Measurements from ENCODE around the gene SLC9A4. TPM values are rescaled to one million over a fixed set of nuclear protein-coding genes. Genes with fewer than 3 reads are reported as not detected.

SLC9A4 gene
- polyA plus RNA-seq, 1 donor: not detected

DNA sequence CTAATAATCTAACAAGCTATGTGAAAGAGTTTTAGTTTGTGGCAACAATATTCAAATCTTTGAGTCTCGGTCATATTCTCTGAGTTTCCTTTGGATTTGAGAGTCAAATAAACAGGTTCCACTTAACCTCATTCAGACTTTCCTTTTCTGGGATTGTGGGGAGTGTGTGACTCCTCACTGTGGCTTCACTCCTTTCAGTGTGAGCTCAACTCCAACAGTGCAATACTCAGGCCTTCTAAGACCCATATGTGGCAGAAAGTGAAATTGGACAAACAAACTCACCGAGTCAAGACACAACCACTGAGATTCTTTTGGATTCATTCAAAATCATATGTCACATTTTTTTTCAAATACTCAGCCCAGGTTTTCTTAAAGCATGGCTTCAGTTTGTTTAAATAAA, 25.4 kb downstream of the SLC9A4 start:
- no peak for DNase-seq (ENCODE audit: low read depth)

DNA sequence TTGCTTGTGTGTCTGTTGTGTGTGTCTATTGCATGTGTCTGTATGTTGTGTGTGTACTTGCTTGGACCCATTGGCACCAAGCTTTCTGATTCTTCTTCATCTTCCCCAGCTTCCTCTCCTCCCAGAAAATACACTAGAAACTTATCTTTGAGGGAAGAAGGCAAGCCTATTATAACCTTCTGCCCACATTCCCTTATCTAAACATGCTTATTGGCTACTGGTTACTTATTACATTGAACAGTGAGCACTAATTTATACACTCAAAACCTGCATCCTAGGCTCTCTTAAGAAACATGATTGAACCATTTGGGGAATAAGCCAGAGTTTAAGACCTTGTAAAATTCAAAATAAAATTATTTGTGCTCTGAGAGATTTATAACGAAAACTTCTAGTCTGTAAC, 26.5 kb downstream of the SLC9A4 start:
- no peak for DNase-seq (ENCODE audit: low read depth)

DNA sequence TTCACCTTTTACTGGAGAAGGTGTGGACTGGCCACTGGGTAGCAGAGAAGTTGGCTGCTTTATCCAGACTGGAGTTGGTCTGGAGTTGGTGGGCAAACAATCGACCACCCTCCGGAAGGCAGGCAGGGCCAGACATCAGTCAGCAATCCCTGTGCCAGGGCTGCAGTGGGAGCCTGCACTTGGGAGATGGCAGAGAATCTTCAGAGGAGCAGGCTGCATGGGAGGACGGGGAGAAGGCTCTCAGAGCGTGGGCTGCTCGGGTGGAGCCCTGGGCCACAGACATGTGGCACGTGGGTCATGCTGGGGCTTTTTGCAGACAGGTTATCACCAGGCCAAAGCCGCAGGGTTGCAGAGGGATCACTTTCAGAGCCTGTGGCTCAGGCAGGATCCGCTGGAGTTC, 29.6 kb downstream of the SLC9A4 start:
- DNase-seq (ENCODE audit: low read depth): no peak

DNA sequence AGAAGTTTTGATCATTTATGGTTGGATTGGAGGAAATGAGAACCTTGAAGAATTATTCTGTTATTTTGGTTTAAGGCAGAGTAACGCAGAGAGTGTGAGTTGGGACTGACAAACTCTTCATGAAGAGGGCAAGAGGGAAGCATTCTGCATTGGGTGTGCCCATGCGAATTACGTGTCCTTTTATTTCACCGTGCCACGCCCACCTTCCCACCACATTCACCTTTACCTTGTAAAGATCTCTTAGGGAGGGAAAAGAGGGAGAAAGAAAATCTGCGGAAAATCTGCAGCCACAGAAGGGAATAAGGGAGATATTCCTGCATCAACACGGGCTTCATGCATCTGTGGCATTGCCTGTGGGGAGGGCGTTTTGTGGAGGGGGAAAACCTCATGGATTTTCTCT, 31.8 kb downstream of the SLC9A4 start:
- DNase-seq (ENCODE audit: low read depth): no peak

DNA sequence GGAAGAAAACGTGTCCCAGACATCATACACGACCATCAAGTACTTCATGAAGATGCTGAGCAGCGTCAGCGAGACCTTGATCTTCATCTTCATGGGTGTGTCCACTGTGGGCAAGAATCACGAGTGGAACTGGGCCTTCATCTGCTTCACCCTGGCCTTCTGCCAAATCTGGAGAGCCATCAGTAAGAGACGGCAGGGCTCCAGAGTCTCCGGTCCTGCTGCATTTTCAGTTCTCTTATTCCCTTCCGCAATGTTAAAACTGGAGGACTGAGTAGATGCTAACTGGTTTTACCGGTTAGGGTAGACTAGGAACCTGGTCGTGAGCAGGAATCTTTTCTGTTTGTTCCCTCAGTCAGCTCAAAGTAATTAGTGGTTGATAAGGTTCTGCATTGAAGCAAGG, 32.3 kb downstream of the SLC9A4 start:
- no peak for DNase-seq (ENCODE audit: low read depth)

DNA sequence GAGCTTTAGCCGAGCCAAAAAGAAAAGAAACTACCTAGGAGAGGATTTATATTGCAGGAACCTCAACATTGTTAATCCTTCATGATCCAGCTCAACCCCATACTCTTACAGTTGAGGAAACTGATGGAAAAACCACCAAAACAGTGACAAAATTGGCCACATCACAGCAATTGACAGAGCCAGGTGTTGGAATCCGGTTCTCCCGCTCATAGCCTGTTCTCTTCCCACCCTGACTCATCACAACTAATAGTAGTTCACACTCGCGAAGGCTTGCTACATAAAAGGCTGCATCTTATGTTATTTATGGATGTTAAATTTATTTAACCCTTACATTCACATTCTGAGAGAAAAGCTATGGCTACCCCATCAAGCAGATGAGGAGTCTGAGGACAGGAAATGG, 33.7 kb downstream of the SLC9A4 start:
- no peak for DNase-seq (ENCODE audit: low read depth)

DNA sequence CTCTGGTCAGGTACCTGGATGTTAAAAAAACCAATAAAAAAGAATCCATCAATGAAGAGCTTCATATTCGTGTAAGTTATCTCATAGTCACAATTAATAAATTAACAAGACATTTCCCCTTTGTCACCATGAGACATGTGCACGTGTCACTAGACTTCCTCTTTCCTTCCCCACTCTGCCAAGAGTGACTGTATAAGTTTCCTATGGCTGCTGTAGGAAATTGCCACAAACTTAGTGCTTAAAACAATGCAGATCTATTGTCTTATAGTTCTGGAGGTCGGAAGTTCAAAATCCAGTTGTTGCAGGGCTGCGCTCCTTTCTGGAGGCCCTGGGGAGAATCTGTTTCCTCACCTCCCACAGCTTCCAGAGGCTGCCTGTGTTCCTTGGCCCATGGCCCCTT, 35.8 kb downstream of the SLC9A4 start:
- no peak for DNase-seq (ENCODE audit: low read depth)

DNA sequence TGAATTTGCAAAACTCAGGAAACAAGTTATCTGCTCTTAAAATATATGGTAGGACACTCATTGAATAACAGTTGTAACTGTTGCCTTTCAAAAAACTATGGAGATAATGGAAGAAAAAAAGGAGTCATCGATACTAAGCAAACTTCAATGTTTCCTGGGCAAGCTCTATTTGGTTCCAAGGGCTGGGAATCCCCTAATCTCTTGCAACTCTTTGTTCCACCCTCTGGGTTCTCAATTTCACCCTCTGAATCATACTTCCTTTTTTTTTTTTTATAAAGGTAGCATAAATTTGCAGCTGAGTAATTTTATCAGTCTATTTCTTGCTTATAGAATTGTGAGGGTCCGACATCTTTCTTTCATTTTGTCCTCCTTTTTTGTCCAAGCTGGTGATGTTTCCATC, 36.7 kb downstream of the SLC9A4 start:
- DNase-seq (ENCODE audit: low read depth): no peak

DNA sequence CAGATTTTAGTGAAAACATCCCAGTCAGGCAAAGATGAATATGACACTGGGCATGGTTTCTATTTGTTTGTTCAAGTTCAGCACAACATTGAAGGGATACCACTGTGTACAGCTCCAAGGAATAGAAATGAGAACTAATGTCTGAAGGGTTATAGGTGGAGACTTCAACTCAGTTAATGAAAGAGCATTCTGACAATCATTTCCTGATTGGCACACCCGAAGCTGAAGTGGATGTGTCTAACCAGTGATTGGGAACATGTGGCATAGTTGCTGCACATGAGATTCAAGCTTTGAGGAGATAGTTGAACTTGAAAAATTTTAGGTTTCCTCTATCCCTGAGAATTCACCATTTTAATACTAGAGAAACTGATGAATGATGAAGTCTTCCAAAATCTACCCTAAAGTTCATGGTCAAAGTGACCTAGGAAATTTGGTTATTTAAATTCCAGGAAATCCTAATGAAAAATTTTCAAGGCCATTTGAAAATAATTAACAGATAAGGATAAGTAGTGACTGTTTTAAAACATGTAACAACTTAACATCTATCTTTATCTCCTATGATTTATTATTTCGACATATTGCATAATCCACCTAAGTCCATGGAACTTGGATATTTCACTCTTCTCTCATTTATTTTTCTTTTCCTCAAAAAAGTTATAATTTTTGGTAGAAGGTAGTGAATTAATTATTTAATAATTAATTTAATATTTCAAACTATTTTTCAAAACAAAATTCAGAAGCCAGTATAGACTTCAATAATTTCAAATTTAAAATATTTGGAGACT, 38.0 kb downstream of the SLC9A4 start:
- DNase-seq (ENCODE audit: low read depth): no peak

DNA sequence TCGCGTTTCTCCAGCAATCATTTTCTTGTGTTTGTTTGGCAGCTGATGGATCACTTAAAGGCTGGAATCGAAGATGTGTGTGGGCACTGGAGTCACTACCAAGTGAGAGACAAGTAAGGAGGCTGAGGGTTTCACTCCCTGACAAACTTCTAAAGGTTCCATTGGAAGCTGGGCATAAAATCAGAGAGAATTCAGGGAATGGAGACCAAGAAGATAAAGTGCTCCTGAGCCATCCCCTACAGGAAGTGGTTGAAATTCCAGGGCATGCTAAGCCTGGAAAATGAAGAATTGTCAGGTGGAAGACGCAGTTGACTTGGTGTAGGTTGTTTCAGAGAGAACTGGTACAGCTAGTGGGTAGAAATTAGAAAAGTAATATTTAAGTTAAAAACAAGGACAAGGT, 39.1 kb downstream of the SLC9A4 start:
- no peak for DNase-seq (ENCODE audit: low read depth)

DNA sequence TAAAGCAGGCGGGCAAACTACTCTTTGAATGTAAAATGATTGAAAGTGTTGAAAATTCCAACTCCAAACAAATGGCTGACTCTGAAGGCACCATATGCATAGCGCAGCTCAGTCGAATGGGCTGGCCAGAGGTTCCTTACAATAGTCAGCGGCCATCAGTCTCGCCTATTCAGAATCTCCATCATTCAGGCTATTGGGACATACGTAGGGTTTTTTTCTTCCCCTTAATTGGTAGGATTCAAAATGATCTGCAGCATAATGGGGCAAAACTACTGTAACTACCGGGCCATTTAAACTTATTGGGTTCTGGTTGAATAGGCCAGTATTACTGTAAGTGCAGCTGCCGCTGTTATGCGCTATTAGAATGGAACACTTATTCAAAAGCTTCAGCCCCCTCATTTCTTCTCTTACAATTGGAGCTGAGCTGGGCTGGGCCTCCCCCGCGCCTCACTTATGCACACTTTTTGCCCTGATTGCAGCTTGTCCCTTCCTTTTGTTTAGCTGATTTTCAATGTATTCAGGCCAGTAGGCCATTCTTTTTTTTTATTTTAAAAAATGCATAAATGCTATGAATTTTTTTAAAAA, 40.4 kb downstream of the SLC9A4 start:
- DNase-seq (ENCODE audit: low read depth): no peak

DNA sequence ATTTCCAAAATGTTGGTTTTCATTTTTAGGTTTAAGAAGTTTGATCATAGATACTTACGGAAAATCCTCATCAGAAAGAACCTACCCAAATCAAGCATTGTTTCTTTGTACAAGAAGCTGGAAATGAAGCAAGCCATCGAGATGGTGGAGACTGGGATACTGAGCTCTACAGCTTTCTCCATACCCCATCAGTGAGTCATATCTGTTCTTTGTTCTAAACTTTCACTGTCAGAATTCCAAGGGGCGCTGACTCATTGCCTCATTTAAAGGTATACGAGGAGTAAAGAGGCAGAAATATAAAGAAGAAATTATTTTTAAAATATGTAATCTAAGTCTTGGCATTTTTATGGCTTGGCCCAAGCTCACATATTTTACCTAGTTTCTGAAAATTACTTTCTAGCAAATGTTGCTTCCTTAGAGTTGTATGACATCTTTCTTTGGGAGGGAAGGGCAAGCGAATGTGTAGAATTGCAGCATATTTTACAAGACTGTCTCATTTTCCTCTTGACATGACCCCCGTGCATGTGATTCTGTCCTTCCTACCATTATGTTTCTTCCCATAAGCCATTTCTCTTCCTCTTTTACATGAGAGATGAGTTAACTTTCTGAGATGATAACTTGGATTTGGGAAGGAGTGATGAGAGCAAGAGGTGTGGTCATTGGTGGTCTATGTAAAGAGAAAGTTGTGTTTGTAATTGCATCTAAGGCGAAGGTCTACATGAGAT, 41.2 kb downstream of the SLC9A4 start:
- no peak for DNase-seq (ENCODE audit: low read depth)

DNA sequence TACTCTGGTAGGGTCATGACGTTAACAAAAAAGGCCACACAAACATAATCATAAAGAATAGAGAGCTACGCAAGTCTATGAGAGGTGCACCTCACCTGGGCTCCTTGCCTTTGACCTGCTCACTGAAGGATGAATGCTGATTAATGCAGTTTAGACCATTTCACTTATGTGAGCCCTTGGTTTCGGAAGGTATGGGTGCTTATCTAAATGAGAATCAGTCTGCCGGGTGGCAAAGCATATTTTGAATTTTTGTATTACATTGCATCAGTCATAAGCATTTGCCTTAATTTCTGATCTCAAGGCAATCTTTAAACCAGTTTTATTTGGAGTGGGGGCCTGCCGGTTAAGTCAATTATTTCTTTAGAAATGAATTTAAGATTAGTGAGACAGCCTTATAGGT, 42.8 kb downstream of the SLC9A4 start:
- no peak for DNase-seq (ENCODE audit: low read depth)

DNA sequence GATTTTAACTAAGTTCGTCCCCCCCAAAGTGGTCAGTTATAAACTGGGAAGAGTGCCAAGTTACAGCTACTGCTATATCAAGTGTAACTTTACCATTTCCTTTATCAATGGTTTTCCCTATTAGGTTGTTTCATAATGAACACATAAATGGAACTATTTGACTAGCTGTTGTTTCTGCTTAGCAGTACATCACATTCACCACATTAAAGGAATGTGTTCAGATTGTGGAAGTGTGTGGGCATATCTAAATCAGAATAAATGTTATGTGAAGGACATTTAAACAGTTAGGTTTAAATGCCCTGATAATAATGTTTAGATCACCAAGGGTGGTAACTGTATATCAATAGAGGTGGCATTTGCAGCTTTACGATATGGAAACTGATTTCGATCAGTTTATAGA, 45.1 kb downstream of the SLC9A4 start:
- DNase-seq (ENCODE audit: low read depth): no peak

DNA sequence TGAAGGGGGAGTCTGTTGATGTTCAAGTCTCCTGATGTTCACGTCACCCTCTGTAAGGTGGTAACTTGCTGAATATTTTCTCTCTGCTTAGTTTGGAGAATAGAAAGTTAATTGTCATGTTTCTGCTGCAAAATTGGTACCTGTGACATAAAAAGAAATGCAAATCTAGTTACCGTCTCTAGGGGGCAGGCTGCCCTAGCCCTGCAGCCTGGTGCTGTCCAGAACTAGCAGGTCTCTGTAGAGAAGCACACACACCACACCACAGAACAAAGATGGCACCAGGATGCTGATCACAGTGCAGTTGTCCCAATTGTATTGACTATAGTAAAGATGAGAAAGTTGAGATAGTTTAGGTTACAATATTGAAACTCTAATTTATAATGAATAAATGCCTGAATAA, 47.0 kb downstream of the SLC9A4 start:
- no peak for DNase-seq (ENCODE audit: low read depth)

DNA sequence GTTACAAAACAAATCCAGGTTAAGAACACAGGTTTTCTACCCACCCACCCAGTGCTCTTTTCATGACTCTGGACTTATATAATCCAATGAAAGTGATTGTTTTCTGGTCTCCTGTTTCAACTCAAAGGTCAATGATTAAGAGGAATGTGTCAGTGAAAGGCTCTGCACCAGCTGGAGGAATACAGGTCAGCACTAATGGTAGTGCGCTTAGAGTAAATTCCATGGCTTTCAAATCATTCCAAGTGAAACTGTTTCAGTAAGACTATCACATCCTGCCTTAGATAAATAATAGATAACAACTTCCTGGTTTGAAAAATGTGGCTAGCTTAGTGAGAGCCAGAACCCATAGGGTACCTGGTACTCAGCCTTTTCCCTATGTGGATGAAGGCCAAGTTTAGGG, 47.8 kb downstream of the SLC9A4 start:
- DNase-seq (ENCODE audit: low read depth): no peak

DNA sequence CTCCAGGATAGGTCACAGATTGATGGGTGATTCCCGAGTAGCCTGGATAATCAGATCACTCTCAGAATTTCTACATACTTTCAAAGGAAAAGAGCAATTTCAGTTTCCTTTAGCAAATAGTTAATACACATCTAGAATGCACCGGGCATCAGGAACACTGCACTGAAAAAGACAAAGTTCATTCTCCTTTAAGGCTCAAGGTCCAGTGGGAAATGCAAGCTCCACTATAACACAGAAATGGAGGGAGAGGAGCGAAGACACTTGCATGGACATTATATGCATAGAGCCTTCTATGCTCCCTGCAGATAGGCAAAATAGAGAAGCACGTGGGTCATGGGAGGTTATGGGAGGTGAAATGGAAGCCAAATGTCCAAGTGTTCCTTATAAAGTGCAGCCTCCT, 49.1 kb downstream of the SLC9A4 start:
- DNase-seq (ENCODE audit: low read depth): no peak

DNA sequence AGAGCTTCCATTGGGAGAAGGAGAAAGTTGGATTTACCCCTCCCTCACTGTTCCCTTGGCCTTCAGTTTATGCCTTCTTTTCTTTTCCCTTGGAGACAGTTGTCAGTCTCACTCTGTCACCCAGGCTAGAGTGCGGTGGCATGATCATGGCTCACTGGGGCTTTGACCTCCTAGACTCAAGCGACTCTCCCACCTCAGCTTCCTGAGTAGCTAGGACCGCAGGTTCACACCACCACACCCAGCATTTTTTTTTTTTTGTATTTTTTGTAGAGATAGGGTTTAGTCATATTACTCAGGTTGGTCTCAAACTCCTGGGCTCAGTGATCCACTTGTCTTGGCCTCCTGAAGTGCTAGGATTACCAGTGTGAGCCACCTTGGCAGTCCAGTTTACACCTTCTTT, 49.9 kb downstream of the SLC9A4 start:
- no peak for DNase-seq (ENCODE audit: low read depth)

DNA sequence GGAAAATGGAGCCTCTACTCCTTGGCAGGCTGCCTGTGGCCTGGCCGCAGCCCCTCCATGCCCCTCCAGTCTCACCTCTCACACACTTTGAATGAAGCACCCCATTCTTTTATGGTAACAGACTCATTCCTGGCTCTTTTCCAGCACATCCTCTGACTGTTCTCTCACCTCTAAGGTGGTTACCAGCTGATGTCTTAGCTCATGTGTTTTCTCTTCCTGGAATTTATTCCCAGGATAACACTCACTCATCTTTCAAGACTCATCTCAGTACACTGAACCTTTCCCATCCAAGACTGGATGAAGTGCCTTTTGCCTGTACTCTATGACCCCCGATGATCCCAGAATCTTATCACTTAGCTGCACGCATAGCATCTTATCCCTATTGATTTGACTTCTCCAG, 50.6 kb downstream of the SLC9A4 start:
- no peak for DNase-seq (ENCODE audit: low read depth)

DNA sequence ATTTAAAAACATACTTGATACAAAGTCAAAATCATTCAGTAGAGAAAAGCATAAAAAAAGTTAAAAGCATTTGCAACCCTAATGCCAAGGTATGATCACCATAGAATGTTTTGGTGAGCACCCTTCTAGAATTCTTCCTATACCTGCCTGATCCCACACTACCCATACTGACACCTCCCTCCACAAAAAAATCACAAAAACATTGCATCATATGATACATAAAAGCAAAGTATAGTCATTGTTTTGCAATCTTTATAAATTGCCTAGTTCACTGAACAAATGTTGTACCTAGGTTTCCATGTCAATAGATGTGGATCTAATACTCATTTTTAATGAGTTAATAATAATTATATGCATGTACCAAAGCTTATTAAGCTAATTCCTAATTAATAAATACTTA, 54.1 kb downstream of the SLC9A4 start:
- DNase-seq (ENCODE audit: low read depth): no peak

DNA sequence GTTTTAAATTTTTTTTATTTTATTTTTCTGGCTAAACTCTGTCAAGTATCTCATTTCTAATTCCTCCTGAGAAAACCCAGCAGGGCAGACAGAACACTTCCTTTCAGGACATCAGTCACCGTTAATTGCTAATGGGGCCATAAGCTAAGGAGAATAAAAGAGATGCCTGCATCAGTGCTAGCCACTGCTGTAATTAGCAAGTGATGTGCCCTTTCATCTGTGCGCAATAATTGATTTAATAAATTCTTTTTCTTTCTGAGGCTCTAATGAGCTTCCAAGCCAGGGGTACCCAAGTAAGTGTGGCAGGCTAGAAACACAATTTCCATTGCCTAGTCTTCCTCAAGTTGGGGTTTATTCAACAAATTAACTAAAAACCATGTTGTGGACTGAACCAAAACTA, 65.5 kb downstream of the SLC9A4 start:
- DNase-seq (ENCODE audit: low read depth): no peak

DNA sequence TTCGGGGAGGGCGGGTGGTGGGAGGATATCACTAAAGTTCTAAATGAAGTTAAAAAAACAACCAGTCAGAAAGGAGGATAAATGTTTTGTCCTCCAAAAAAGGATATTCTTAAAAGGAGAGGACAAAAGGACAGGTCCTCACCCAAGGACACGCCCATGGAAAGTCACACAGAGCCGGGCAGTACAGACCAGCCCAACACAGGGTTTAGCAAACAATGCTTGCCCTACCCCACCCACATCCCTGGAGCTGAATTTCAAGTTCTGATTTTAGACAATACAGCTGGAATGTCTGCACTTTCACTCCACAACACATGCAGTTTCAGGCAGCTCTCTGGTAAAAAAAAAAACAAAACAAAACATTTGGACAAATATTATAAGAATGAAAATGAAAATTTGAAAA, 67.9 kb downstream of the SLC9A4 start:
- no peak for DNase-seq (ENCODE audit: low read depth)

DNA sequence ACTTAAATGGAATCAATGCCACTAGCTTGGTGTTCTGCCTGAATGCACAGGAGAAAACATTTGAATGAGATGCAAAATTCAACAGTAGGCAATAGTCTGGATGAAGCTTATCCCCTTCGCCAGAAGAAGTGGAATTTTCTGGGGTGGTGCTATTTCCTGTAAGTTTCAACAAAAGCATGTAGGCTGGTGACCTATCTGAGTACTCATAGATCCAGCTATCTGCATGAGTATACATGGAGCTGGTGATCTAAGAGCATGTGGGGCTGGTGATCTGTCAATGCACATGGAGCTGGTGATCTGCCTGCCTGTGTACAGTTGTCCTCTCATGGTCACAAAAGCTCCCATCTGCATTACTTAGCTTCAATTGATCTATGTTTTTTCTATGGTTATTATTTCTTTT, 71.2 kb downstream of the SLC9A4 start:
- DNase-seq (ENCODE audit: low read depth): no peak
